LoVo (cell line): ENCODE results near the gene TICRR.

Experiments
- DNase-seq: peaks from one replicate; pipeline ENCODE4 v3.0.0-alpha.2; 2016; ENCODE audit warnings: low spot score

The TICRR gene

GRCh38 chr15:89654301-89654761 is 79.1 kb downstream of the TICRR start:
- DNase-seq: no peak

GRCh38 chr15:89654847-89655805 is 79.9 kb downstream of the TICRR start, which contains the start of gene KIF7:
Gene KIF7 (minus strand): TSS chr15:89655467. CDS start chr15:89652930, 2,537 bp downstream.
- peak; percentile 25 for DNase-seq

GRCh38 chr15:89656116-89656815 is 81.0 kb downstream of the TICRR start:
- no peak for DNase-seq

- DNase-seq: no peak
These were observed 82.5 kb downstream of the TICRR start for GRCh38 chr15:89657686-89658200.

- no peak for DNase-seq
These were observed 84.0 kb downstream of the TICRR start for GRCh38 chr15:89659295-89659694.

- DNase-seq: no peak
These were observed 85.3 kb downstream of the TICRR start for GRCh38 chr15:89660556-89660955.

- DNase-seq: no peak
These were observed 87.8 kb downstream of the TICRR start for GRCh38 chr15:89662893-89663626.

- DNase-seq: no peak
These were observed 89.4 kb downstream of the TICRR start for GRCh38 chr15:89664441-89665350.

GRCh38 chr15:89665449-89666181 is 90.3 kb downstream of the TICRR start:
- peak; percentile 37 for DNase-seq

- no peak for DNase-seq
These were observed 91.1 kb downstream of the TICRR start for GRCh38 chr15:89666184-89666857.

- DNase-seq: no peak
These were observed 91.8 kb downstream of the TICRR start for GRCh38 chr15:89666858-89667705.

GRCh38 chr15:89667706-89667960 is 92.4 kb downstream of the TICRR start:
- no peak for DNase-seq

GRCh38 chr15:89668171-89668570 is 92.9 kb downstream of the TICRR start:
- DNase-seq: no peak

GRCh38 chr15:89669309-89669865 is 94.1 kb downstream of the TICRR start:
- DNase-seq: no peak

- DNase-seq: no peak
These were observed 94.7 kb downstream of the TICRR start for GRCh38 chr15:89669941-89670340.

- peak; percentile 24 for DNase-seq
These were observed 95.8 kb downstream of the TICRR start for GRCh38 chr15:89670971-89671560.

GRCh38 chr15:89671687-89672086 is 96.4 kb downstream of the TICRR start:
- DNase-seq: no peak
